K562 (cell line): ENCODE measurements around the gene GPATCH2. TPM values are rescaled to one million over a fixed set of nuclear protein-coding genes. Genes with fewer than 3 reads are reported as not detected.

Experiments
- ATAC-seq: fragments of 200-7000 bp; cut with Tn5 transposase; 3 replicates; pipeline ENCODE4 v1.9.1; 2020; ENCODE audit warnings: moderate library complexity
- BruUV-seq: library from RNA; stranded (reverse); fragments of 400-500 nt; replicated peaks from 2 replicates; lab custom pipeline; 2021; lab: Mats Ljungman, UMichigan
- CTCF ChIA-PET: fragments of 300-600 bp; formaldehyde crosslinking; extraction: SDS; loops from one replicate; lab custom pipeline; 2021; ENCODE audit warnings: low intra/inter-chr PET ratio; lab: Yijun Ruan, JAX
- POLR2A ChIA-PET: fragments of 300-600, 350-650 bp; sonication (Branson Sonifier 250); formaldehyde crosslinking; extraction: SDS; loops from one replicate; lab custom pipeline; 2021; ENCODE audit warnings: antibody characterized with exemption, inconsistent platforms; lab: Yijun Ruan, JAX
- DNase-seq, 4 experiments: peaks; one replicate each; pipeline versions ENCODE4 v3.0.0 to v3.0.0-alpha.2; 2011 to 2018; ENCODE audit warnings: low spot score in 3 of 4, mixed read lengths in 3 of 4; ENCODE audit errors: extremely low read depth in 1 of 4
- FAIRE-seq: peaks from 2 replicates; lab custom pipeline; 2011; peaks lifted over from hg19 to GRCh38; lab: Jason Lieb, UNC
- H2AFZ ChIP-seq: 2 replicates; pipeline ENCODE4 v1.6.0; 2011; ENCODE audit warnings: low read depth, low read length, control low read depth, inconsistent platforms
- H3K27ac ChIP-seq: fragments of 200-600 bp; 3 replicates; pipeline ENCODE4 v1.8.0; 2011; ENCODE audit warnings: low read depth, mild to moderate bottlenecking, control low read depth, inconsistent platforms, low read length, moderate library complexity, mixed read lengths; ENCODE audit errors: extremely low read depth
- H3K27me3 ChIP-seq, 2 experiments: fragments of 300-600 bp in 1 of 2; 2 replicates in 1 of 2; 3 replicates in 1 of 2; pipeline versions ENCODE4 v1.6.0 to v1.8.0; 2011; ENCODE audit warnings: inconsistent platforms in 2 of 2, low read length in 2 of 2, mild to moderate bottlenecking in 1 of 2, mixed read lengths in 1 of 2, moderate library complexity in 1 of 2; ENCODE audit not compliant: control insufficient read depth in 2 of 2, insufficient read depth in 2 of 2
- H3K36me3 ChIP-seq: fragments of 300-600 bp; 3 replicates; pipeline ENCODE4 v1.8.0; 2011; ENCODE audit warnings: mild to moderate bottlenecking, low read length, inconsistent platforms; ENCODE audit not compliant: control insufficient read depth, insufficient read depth
- H3K4me1 ChIP-seq, 2 experiments: fragments of 200-600 bp in 1 of 2; replicated peaks in 1 of 2; 2 replicates in 1 of 2; 3 replicates in 1 of 2; pipeline versions ENCODE4 v1.5.1 to v1.8.0; 2011; ENCODE audit warnings: inconsistent platforms in 2 of 2, low read length in 2 of 2, mild to moderate bottlenecking in 1 of 2, mixed read lengths in 1 of 2, moderate library complexity in 1 of 2; ENCODE audit not compliant: control insufficient read depth in 2 of 2, insufficient read depth in 2 of 2
- H3K4me2 ChIP-seq: 2 replicates; pipeline ENCODE4 v1.6.1; 2011; ENCODE audit warnings: low read length, control low read depth, inconsistent platforms, mixed read lengths; ENCODE audit not compliant: insufficient read depth
- H3K4me3 ChIP-seq: fragments of 200-600 bp; sonication (generic), shearing (Covaris generic); 2 replicates; pipeline ENCODE4 v1.5.1; 2016; ENCODE audit warnings: control low read depth, inconsistent platforms
- H3K79me2 ChIP-seq: fragments of 200-600 bp; 3 replicates; pipeline ENCODE4 v1.8.0; 2011; ENCODE audit warnings: low read length, inconsistent platforms; ENCODE audit not compliant: control insufficient read depth, insufficient read depth
- H3K9ac ChIP-seq, 2 experiments: 2 replicates each; pipeline versions ENCODE4 v1.6.0 to v1.6.1; 2011; ENCODE audit warnings: low read depth in 2 of 2, low read length in 2 of 2, control low read depth in 1 of 2, inconsistent platforms in 1 of 2, mild to moderate bottlenecking in 1 of 2, mixed read lengths in 1 of 2; ENCODE audit not compliant: insufficient read depth in 1 of 2
- H3K9me1 ChIP-seq: one replicate; pipeline ENCODE4 v1.6.0; 2011; ENCODE audit warnings: inconsistent platforms, mild to moderate bottlenecking, low read length, moderate library complexity; ENCODE audit not compliant: control insufficient read depth, insufficient read depth
- H3K9me3 ChIP-seq: replicated peaks from 2 replicates; pipeline ENCODE4 v1.5.1; 2011; ENCODE audit warnings: low read depth, low read length, inconsistent platforms; ENCODE audit not compliant: control insufficient read depth, insufficient read depth
- H4K20me1 ChIP-seq: replicated peaks from 2 replicates; pipeline ENCODE4 v1.6.1; 2011; ENCODE audit warnings: low read length, inconsistent platforms, mixed read lengths; ENCODE audit not compliant: control insufficient read depth, insufficient read depth
- FOXA1 ChIP-seq: fragments of 450-650 bp; IDR thresholded peaks from 2 replicates; pipeline ENCODE4 v1.6.1; 2016; ENCODE audit warnings: mild to moderate bottlenecking, borderline replicate concordance
- NFE2L1 ChIP-seq: fragments of 450-650 bp; IDR thresholded peaks from 2 replicates; pipeline ENCODE4 v1.6.1; 2016; ENCODE audit warnings: missing genetic modification characterization, low read depth, mild to moderate bottlenecking, missing compliant biosample characterization, moderate library complexity, borderline replicate concordance
- PML ChIP-seq: IDR thresholded peaks from 2 replicates; pipeline ENCODE4 v1.6.1; 2012; ENCODE audit warnings: low read length, inconsistent platforms
- PYGO2 ChIP-seq: fragments of 450-650 bp; IDR thresholded peaks from 2 replicates; pipeline ENCODE4 v1.6.1; 2016; ENCODE audit warnings: mild to moderate bottlenecking, missing genetic modification characterization, moderate library complexity, missing compliant biosample characterization
- STAT5A ChIP-seq: IDR thresholded peaks from 2 replicates; pipeline ENCODE4 v1.6.1; 2012; ENCODE audit warnings: low read length, inconsistent platforms, borderline replicate concordance
- TFE3 ChIP-seq: fragments of 450-650 bp; formaldehyde crosslinking; IDR thresholded peaks from 2 replicates; pipeline ENCODE4 v1.4.0; 2020; ENCODE audit warnings: mild to moderate bottlenecking, mixed read lengths
- WHSC1 ChIP-seq: IDR thresholded peaks from one replicate; pipeline ENCODE4 v1.6.1; 2012; ENCODE audit warnings: low read length, control low read depth, inconsistent platforms
- ZFP36 ChIP-seq: fragments of 150-350 bp; IDR thresholded peaks from 2 replicates; pipeline ENCODE4 v1.6.1; 2018; ENCODE audit warnings: low read length, low read depth; ENCODE audit not compliant: partially characterized antibody
- ZNF274 ChIP-seq: IDR thresholded peaks from 2 replicates; pipeline ENCODE4 v1.6.1; 2011; ENCODE audit warnings: low read depth, mild to moderate bottlenecking, low read length, moderate library complexity, borderline replicate concordance
- ZNF384 ChIP-seq: IDR thresholded peaks from 2 replicates; pipeline ENCODE4 v1.6.1; 2012; ENCODE audit warnings: low read depth, low read length, improper control_type of control experiment
- WGBS: fragments of 100-300 bp; shearing (Covaris generic); methylation state at CpG from one replicate; pipeline ENCODE4 v1.1.6; 2016; ENCODE audit warnings: low coverage, mixed read lengths; ENCODE audit not compliant: insufficient coverage; ENCODE audit errors: missing lambda C conversion rate; 5-methylcytosine and 5-hydroxymethylcytosine counted together
- in situ Hi-C: fragments of 300-500 bp; cut with MboI; formaldehyde crosslinking; loops from 4 replicates; pipeline ENCODE4 v1.15.0; 2018; ENCODE audit warnings: inconsistent platforms, mixed read lengths
- intact Hi-C: fragments of 100-400 bp; cut with micrococcal nuclease; formaldehyde crosslinking; loops from 2 replicates; pipeline ENCODE4 v1.14.2; 2022
- polyA plus RNA-seq, 8 experiments: library from polyadenylated mRNA; depleted of rRNA in 4 of 8; stranded (reverse) in 5 of 8; unstranded in 3 of 8; fragments of >200 nt; fragmentation: Nextera tagmentation in 2 of 8; fragmentation: Illumina TruSeq in 1 of 8; extraction: Ambion mirVana in 2 of 8; extraction: Trizol in 1 of 8; gene quantifications; 2 replicates each; pipeline versions ENCODE4 v1.2.1 to v1.2.3, GENCODE V29; 2011 to 2014; ENCODE audit warnings: inconsistent platforms in 1 of 8, missing spikeins in 1 of 8
- total RNA-seq, 7 experiments: library from RNA; depleted of rRNA in 6 of 7; stranded (reverse); fragments of >200 nt in 6 of 7; fragmentation: Illumina TruSeq in 2 of 7; extraction: Trizol in 2 of 7; gene quantifications; 2 replicates each; pipeline versions ENCODE4 v1.2.1 to v1.2.3, GENCODE V29; 2011 to 2021; ENCODE audit warnings: low replicate concordance in 1 of 7

GPATCH2 gene
- total and polyA plus RNA-seq, 9 of the 15 experiments (the other 6 are each of a cell fraction or from before 2014, with no cell fraction given): 0.38 to 2.0 (median 0.55) TPM

- in situ Hi-C loops: no loop called here
- BruUV-seq: no TSS peak
- H3K36me3 ChIP-seq: no peaks in the 10 kb centered on the region
- DNase-seq (no peak), FAIRE-seq (no peak)
- no peaks in the 10 kb centered on the region for H3K4me1 ChIP-seq
- TF ChIP-seq FOXA1: no peak
- no peak for TF ChIP-seq NFE2L1 (tag)
- TF ChIP-seq ZFP36: no peak
- TF ChIP-seq PYGO2: no peak
- no peak for TF ChIP-seq ZNF384
- TF ChIP-seq STAT5A: no peak
- TF ChIP-seq, all 486 proteins: peak for 0
- ChIA-PET POLR2A (no interaction called here), CTCF (no interaction called here)
- Histone ChIP-seq H4K20me1 (no peaks in the 10 kb centered on the region), H3K4me2 (no peak overlapping the region), H3K9me1 (no peaks in the 10 kb centered on the region), H3K27me3 (no peaks in the 10 kb centered on the region), H3K9ac (no peak overlapping the region), H2AFZ (no peak overlapping the region), H3K4me3 (no peak overlapping the region), H3K79me2 (no peaks in the 10 kb centered on the region), H3K9me3 (no peaks in the 10 kb centered on the region), H3K27ac (no peak overlapping the region)
- 0% methylated on average over 6 of the region's 6 CpGs for WGBS
- intact Hi-C loops: loop anchor here (10.0 kb wide), 1 partner anchor 58 kb away; no protein-coding TSS in a partner anchor
- ATAC-seq: no peak
Measured at GRCh38 chr1:217642455-217642854, 11.6 kb upstream of the GPATCH2 start.

- FAIRE-seq: no peak
- Histone ChIP-seq H3K9me3 (no peaks in the 10 kb centered on the region), H3K36me3 (no peaks in the 10 kb centered on the region), H3K79me2 (no peaks in the 10 kb centered on the region), H3K27me3 (no peaks in the 10 kb centered on the region), H3K4me1 (no peaks in the 10 kb centered on the region), H3K27ac (no peak overlapping the region), H3K9ac (no peak overlapping the region), H4K20me1 (no peaks in the 10 kb centered on the region), H2AFZ (no peak overlapping the region), H3K4me2 (no peak overlapping the region), H3K9me1 (no peaks in the 10 kb centered on the region), H3K4me3 (no peak overlapping the region)
- ChIA-PET POLR2A (no interaction called here), CTCF (no interaction called here)
- in situ Hi-C loops: no loop called here
- no TSS peak for BruUV-seq
- no peak for TF ChIP-seq TFE3 (CRISPR knock-in tag)
- TF ChIP-seq PML: no peak
- no peak for TF ChIP-seq ZNF274
- no peak for TF ChIP-seq WHSC1
- 3% methylated on average over 3 of the region's 3 CpGs for WGBS
- ATAC-seq: no peak
- DNase-seq: no peak
- intact Hi-C loops: no loop called here
Measured at GRCh38 chr1:217627431-217627830, 3.5 kb downstream of the GPATCH2 start.
